OCI-LY3 (cell line): ENCODE measurements around the gene MLC1.

Experiments used
- H2AFZ ChIP-seq: fragments of 200-600, 300-600 bp; shearing (Covaris generic); 2 replicates; pipeline ENCODE4 v1.6.0; 2014; ENCODE audit warnings: antibody characterized with exemption, low read depth, low read length
- H3K27ac ChIP-seq: fragments of 200-600, 300-600 bp; sonication (generic); 2 replicates; pipeline ENCODE4 v1.5.1; 2014; ENCODE audit warnings: mild to moderate bottlenecking, low read length, moderate library complexity, mixed read lengths
- H3K27me3 ChIP-seq: fragments of 200-600, 300-600 bp; sonication (generic); 2 replicates; pipeline ENCODE4 v1.6.1; 2014; ENCODE audit warnings: low read depth, low read length, mixed read lengths
- H3K36me3 ChIP-seq: fragments of 200-600, 300-600 bp; sonication (generic); replicated peaks from 2 replicates; pipeline ENCODE3; 2014; ENCODE audit warnings: low read depth, low read length, mixed read lengths
- H3K4me1 ChIP-seq: fragments of 300-600, 200-600 bp; sonication (generic); 2 replicates; pipeline ENCODE4 v1.6.1; 2014; ENCODE audit warnings: low read length, mixed read lengths
- H3K4me2 ChIP-seq: fragments of 200-600, 300-600 bp; sonication (generic); 2 replicates; pipeline ENCODE4 v1.6.1; 2014; ENCODE audit warnings: low read length, mixed read lengths
- H3K4me3 ChIP-seq: fragments of 300-600, 200-600 bp; sonication (generic); 2 replicates; pipeline ENCODE4 v1.5.1; 2014; ENCODE audit warnings: antibody characterized with exemption, mild to moderate bottlenecking, low read length, moderate library complexity
- H3K79me2 ChIP-seq: fragments of 300-600, 200-600 bp; shearing (Covaris generic); 2 replicates; pipeline ENCODE4 v1.6.1; 2014; ENCODE audit warnings: mild to moderate bottlenecking, low read length, mixed read lengths
- H3K9ac ChIP-seq: fragments of 300-600, 200-600 bp; shearing (Covaris generic); 2 replicates; pipeline ENCODE4 v1.6.0; 2014; ENCODE audit warnings: mild to moderate bottlenecking, low read length, moderate library complexity
- H3K9me3 ChIP-seq: fragments of 200-600, 300-600 bp; shearing (Covaris generic); 2 replicates; pipeline ENCODE4 v1.6.1; 2014; ENCODE audit warnings: low read length, mixed read lengths; ENCODE audit not compliant: insufficient read depth
- H4K20me1 ChIP-seq: fragments of 200-600, 300-600 bp; sonication (generic); 2 replicates; pipeline ENCODE4 v1.6.1; 2016; ENCODE audit warnings: low read length, mixed read lengths; ENCODE audit not compliant: insufficient read depth
- CTCF ChIP-seq: fragments of 200-600, 300-600 bp; sonication (generic); IDR thresholded peaks from 2 replicates; pipeline ENCODE4 v1.5.1; 2014; ENCODE audit warnings: antibody characterized with exemption, low read length, low read depth
- EZH2phosphoT487 ChIP-seq: fragments of 200-600 bp; shearing (Covaris generic); IDR thresholded peaks from 2 replicates; pipeline ENCODE4 v1.6.1; 2018; ENCODE audit warnings: antibody characterized with exemption, mixed run types, low read depth

Gene MLC1

GRCh38 chr22:50022171-50022819 is 62.9 kb downstream of the MLC1 start:
- Histone ChIP-seq H3K79me2 (no peaks in the 10 kb centered on the region), H3K27ac (no peak overlapping the region), H3K9ac (no peak overlapping the region), H2AFZ (no peak overlapping the region), H4K20me1 (no peaks in the 10 kb centered on the region), H3K4me3 (no peak overlapping the region), H3K9me3 (no peaks in the 10 kb centered on the region), H3K27me3 (no peaks in the 10 kb centered on the region), H3K4me2 (no peak overlapping the region), H3K4me1 (peaks cover 5% of the 10 kb centered on the region), H3K36me3 (no peaks in the 10 kb centered on the region)
- TF ChIP-seq EZH2phosphoT487, result no peak
- no peak for TF ChIP-seq CTCF

GRCh38 chr22:50020606-50021005 is 64.6 kb downstream of the MLC1 start:
- no peaks in the 10 kb centered on the region for H4K20me1 ChIP-seq
- no peak for TF ChIP-seq CTCF
- TF ChIP-seq EZH2phosphoT487, result no peak

GRCh38 chr22:50019316-50019715 is 65.9 kb downstream of the MLC1 start:
- no peak overlapping the region for H3K4me3 ChIP-seq
- H3K4me2 ChIP-seq, result no peak overlapping the region
- no peak overlapping the region for H3K27ac ChIP-seq
- H3K9me3 ChIP-seq, result no peaks in the 10 kb centered on the region
- peaks cover 23% of the 10 kb centered on the region for H3K4me1 ChIP-seq
- H3K27me3 ChIP-seq, result no peaks in the 10 kb centered on the region
- no peaks in the 10 kb centered on the region for H4K20me1 ChIP-seq
- no peaks in the 10 kb centered on the region for H3K36me3 ChIP-seq
- no peak overlapping the region for H3K9ac ChIP-seq
- no peak overlapping the region for H2AFZ ChIP-seq
- TF ChIP-seq CTCF (no peak), EZH2phosphoT487 (no peak)
- H3K79me2 ChIP-seq, result no peaks in the 10 kb centered on the region

More at GRCh38 chr22:50020606-50021005, 64.6 kb downstream of the MLC1 start:
- Histone ChIP-seq H3K9me3 (no peaks in the 10 kb centered on the region), H3K4me2 (no peak overlapping the region), H3K4me3 (no peak overlapping the region), H3K4me1 (peaks cover 22% of the 10 kb centered on the region), H3K79me2 (no peaks in the 10 kb centered on the region), H2AFZ (no peak overlapping the region), H3K27ac (no peak overlapping the region), H3K36me3 (no peaks in the 10 kb centered on the region), H3K27me3 (no peaks in the 10 kb centered on the region), H3K9ac (no peak overlapping the region)

- no peaks in the 10 kb centered on the region for H3K79me2 ChIP-seq
- no peaks in the 10 kb centered on the region for H4K20me1 ChIP-seq
- no peaks in the 10 kb centered on the region for H3K27me3 ChIP-seq
- no peak overlapping the region for H3K9ac ChIP-seq
- no peak for TF ChIP-seq CTCF
- no peak overlapping the region for H3K4me3 ChIP-seq
- H3K9me3 ChIP-seq, result no peaks in the 10 kb centered on the region
- H3K4me2 ChIP-seq, result no peak overlapping the region
- H3K4me1 ChIP-seq, result peaks cover 23% of the 10 kb centered on the region
- no peak overlapping the region for H3K27ac ChIP-seq
- no peaks in the 10 kb centered on the region for H3K36me3 ChIP-seq
- H2AFZ ChIP-seq, result no peak overlapping the region
These were observed 66.5 kb downstream of the MLC1 start for GRCh38 chr22:50018608-50019285.
